Cardiac fibroblast (primary cell): ENCODE data around the gene RC3H2.

Experiments used
- DNase-seq, 2 donors: peaks; one replicate each; pipeline versions ENCODE4 v3.0.0 to v3.0.0-alpha.2; 2010; ENCODE audit warnings: low read depth in 2 of 2
- H3K4me3 ChIP-seq, 2 donors: replicated peaks in 1 of 2; 1 replicate in 1 of 2; 2 replicates in 1 of 2; pipeline ENCODE4 v1.5.1; 2011; ENCODE audit warnings: low read depth in 2 of 2, low read length in 2 of 2, mild to moderate bottlenecking in 2 of 2, moderate library complexity in 1 of 2
- TF ChIP-seq, protein P1 (sequence below): IDR thresholded peaks from one replicate; pipeline ENCODE4 v1.5.1; 2011; ENCODE audit warnings: low read depth, mild to moderate bottlenecking, low read length, inconsistent platforms

RC3H2 gene

DNA sequence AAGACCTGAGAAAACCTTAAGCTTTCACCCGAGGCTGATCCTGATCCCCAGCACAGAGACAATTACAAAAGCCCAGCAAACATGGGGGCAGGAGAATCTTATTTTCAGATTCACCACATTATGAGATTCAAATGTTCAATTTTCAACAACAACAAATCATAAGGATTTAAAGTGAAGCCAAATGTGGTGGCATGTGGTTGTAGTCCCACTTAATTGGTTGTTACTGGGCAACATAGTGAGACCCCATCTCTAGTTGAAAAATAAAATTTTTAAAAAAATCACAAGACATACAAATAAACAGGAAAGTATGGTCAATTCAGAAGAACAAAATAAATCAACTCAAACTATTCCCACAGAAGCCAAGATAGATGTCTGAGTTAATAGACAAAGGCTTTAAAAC, 31.7 kb upstream of the RC3H2 start:
- DNase-seq, result no peak
- TF ChIP-seq, protein P1, sequence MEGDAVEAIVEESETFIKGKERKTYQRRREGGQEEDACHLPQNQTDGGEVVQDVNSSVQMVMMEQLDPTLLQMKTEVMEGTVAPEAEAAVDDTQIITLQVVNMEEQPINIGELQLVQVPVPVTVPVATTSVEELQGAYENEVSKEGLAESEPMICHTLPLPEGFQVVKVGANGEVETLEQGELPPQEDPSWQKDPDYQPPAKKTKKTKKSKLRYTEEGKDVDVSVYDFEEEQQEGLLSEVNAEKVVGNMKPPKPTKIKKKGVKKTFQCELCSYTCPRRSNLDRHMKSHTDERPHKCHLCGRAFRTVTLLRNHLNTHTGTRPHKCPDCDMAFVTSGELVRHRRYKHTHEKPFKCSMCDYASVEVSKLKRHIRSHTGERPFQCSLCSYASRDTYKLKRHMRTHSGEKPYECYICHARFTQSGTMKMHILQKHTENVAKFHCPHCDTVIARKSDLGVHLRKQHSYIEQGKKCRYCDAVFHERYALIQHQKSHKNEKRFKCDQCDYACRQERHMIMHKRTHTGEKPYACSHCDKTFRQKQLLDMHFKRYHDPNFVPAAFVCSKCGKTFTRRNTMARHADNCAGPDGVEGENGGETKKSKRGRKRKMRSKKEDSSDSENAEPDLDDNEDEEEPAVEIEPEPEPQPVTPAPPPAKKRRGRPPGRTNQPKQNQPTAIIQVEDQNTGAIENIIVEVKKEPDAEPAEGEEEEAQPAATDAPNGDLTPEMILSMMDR, result no peak
- H3K4me3 ChIP-seq, result no peak overlapping the region

DNA sequence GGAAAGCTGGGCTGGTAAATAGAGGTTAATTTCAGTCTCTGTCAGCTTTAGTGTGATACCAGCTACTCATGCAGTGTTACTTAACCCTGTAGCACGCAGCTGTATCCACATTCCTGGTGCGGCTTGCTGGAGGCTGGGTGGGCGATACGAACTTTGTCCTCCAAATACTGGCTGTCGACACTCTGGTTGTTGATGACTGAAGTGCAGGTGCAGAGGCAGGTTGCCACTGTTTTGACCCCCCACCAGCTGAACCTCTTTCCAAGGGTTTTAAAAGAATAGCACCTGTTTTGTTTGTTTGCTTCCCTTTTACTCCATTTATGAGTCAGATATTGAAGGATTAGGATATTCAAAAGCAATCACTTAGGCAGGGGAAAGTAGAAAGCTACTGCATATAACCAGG, 31.3 kb upstream of the RC3H2 start:
- TF ChIP-seq, protein P1, result no peak
- DNase-seq, result no peak
- H3K4me3 ChIP-seq, result no peak overlapping the region

- DNase-seq, result peak; percentile 93 to 95
- peak within 1 kb of the TSS; percentile 84 to 97 for H3K4me3 ChIP-seq
- TF ChIP-seq, protein P1, result no peak
Measured at GRCh38 chr9:122931226-122932121, 26.3 kb upstream of the RC3H2 start, which contains the start of gene ZBTB26. TSS of gene ZBTB26 (minus strand) at chr9:122931512. CDS start at chr9:122919934, 11,578 bp downstream.

DNA sequence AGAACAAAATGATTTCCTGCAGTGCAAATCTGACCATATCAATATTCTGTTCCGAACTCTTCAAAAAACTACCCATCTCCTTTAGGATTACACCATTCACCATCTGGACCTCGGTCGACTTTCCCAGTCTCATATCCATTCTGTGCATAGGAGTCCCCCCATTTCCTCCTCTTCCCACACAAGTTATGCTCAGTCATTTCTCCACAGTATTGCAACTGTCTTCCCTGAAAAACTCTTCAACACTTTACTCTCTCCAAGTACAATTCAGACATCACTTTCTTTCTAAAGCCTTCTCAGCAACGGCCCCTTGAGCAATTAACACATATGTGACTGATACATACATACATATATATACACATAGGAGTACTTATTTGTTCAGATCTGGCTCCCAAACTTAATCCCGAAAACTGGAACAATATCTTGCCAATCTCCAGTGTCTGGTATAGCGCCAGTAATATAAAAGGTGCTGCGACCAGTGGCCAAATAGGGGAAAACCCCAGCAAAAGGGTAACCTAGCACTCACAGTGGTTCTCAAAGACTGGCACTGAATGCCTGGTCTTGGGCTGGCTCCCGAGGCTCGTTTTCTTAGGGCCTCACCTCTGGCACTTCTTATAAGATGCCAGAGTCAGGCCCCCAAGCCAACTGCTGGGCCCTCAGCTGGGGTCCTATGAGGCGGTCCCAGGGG, 25.5 kb upstream of the RC3H2 start:
- DNase-seq, result no peak
- TF ChIP-seq, protein P1, result no peak
- peak overlapping the region; percentile 84 to 97 for H3K4me3 ChIP-seq

DNA sequence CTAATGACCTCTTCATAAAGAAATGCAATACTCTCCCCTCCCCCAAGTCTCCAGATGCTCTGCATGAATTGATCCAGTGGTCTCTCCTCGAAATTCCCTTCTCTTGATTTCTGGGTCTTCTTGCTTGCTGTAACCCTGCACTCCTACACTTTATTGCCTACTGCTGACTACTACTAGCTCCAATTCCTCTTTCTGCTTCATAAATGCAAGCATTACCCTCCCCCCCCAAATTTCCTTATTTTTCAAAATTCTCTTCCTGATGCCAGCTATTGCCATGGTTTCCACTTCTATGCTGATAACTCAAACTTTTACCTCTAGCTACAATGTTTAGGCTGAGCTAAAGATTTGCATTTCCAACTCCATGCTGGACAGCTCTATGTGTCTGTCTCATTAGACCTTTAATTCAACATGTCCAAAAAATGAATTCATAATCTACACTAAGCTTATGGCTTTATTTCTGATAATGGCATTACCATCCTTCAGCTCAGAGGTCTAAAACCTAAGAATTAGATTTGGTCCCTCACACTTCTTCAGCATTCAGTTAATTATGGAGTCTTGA, 24.7 kb upstream of the RC3H2 start:
- TF ChIP-seq, protein P1, result no peak
- DNase-seq, result no peak
- no peak overlapping the region for H3K4me3 ChIP-seq

GRCh38 chr9:122923947-122924346, 18.8 kb upstream of the RC3H2 start:
- DNase-seq, result no peak
- no peak overlapping the region for H3K4me3 ChIP-seq
- TF ChIP-seq, protein P1, result no peak
